Stomach (tissue), 9 donors: ENCODE data around the gene VARS2. TPM values are rescaled to one million over a fixed set of nuclear protein-coding genes. Genes with fewer than 3 reads are reported as not detected.

Experiments
- DNase-seq, 2 donors: peaks; one replicate each; pipeline versions ENCODE4 v3.0.0 to v3.0.0-alpha.2; 2013 to 2019
- H3K27ac ChIP-seq, 5 donors: fragments of 200-600 bp in 4 of 5; sonication (generic) in 4 of 5; one replicate each; pipeline ENCODE4 v1.5.1; 2013 to 2019; ENCODE audit warnings: mild to moderate bottlenecking in 1 of 5, moderate library complexity in 1 of 5
- H3K27me3 ChIP-seq, 3 donors: fragments of 200-600 bp; sonication (generic); one replicate each; pipeline ENCODE4 v1.5.1; 2017 to 2019; ENCODE audit warnings: mixed run types in 1 of 3
- H3K36me3 ChIP-seq, 4 donors: fragments of 200-600 bp; sonication (generic); 1 replicate in 3 of 4; 2 replicates in 1 of 4; pipeline ENCODE4 v1.5.1; 2016 to 2019
- H3K4me1 ChIP-seq, 4 donors: fragments of 200-600 bp; sonication (generic); one replicate each; pipeline ENCODE4 v1.5.1; 2016 to 2019
- H3K4me3 ChIP-seq, 4 donors: fragments of 200-600 bp; sonication (generic) in 3 of 4; one replicate each; pipeline ENCODE4 v1.5.1; 2016 to 2019; ENCODE audit warnings: mild to moderate bottlenecking in 1 of 4
- H3K9me3 ChIP-seq, 4 donors: fragments of 200-600 bp; sonication (generic); one replicate each; pipeline ENCODE4 v1.5.1; 2016 to 2019
- EP300 ChIP-seq: sonication (generic); formaldehyde crosslinking; IDR thresholded peaks from one replicate; pipeline ENCODE4 v1.6.1; 2017; ENCODE audit warnings: antibody characterized with exemption
- POLR2A ChIP-seq, 4 donors: fragments of 450-650 bp; IDR thresholded peaks; one replicate each; pipeline ENCODE4 v1.6.1; 2016; ENCODE audit warnings: antibody characterized with exemption in 4 of 4, control low read depth in 2 of 4, mild to moderate bottlenecking in 1 of 4, moderate library complexity in 1 of 4
- POLR2AphosphoS5 ChIP-seq, 3 donors: sonication (generic); formaldehyde crosslinking; IDR thresholded peaks; one replicate each; pipeline ENCODE4 v1.6.1; 2016; ENCODE audit warnings: antibody characterized with exemption in 3 of 3
- WGBS, 5 donors: extraction: QIAGEN DNeasy Blood & Tissue Kit in 3 of 5; methylation state at CpG; one replicate each; pipeline versions ENCODE4 v1.1.5 to v1.1.7; 2013 to 2018; 5-methylcytosine and 5-hydroxymethylcytosine counted together
- intact Hi-C: fragments of 100-400 bp; cut with DNase I; formaldehyde crosslinking; loops from one replicate; pipeline ENCODE4 v1.15.1; 2023; ENCODE audit warnings: low total_unique reads
- polyA plus RNA-seq, 3 donors: library from polyadenylated mRNA; stranded (reverse); fragments of 200-250 nt; gene quantifications; one replicate each; pipeline ENCODE4 v1.2.3, GENCODE V29; 2013
- total RNA-seq, 5 donors: library from RNA; depleted of rRNA; stranded (reverse); fragments of >200 nt; gene quantifications; one replicate each; pipeline versions ENCODE4 v1.1.0 to v1.2.3, GENCODE V29; 2014 to 2016
- TF ChIP-seq, protein P1 (sequence below), 7 experiments: fragments of 450-650 bp in 4 of 7; fragments of 200-600 bp in 3 of 7; sonication (generic) in 3 of 7; IDR thresholded peaks; one replicate each; pipeline ENCODE4 v1.5.1; 2016 to 2019; ENCODE audit warnings: antibody characterized with exemption in 7 of 7, control low read depth in 2 of 7, mild to moderate bottlenecking in 1 of 7
- donor health status: healthy with polysubstance abuse.
- donor health status: Bipolar disorder and iron deficiency.
- donor health status: healthy.

Gene VARS2
- total and polyA plus RNA-seq, 8 donors, result 1.2 to 61.6 (median 21.6) TPM

DNA sequence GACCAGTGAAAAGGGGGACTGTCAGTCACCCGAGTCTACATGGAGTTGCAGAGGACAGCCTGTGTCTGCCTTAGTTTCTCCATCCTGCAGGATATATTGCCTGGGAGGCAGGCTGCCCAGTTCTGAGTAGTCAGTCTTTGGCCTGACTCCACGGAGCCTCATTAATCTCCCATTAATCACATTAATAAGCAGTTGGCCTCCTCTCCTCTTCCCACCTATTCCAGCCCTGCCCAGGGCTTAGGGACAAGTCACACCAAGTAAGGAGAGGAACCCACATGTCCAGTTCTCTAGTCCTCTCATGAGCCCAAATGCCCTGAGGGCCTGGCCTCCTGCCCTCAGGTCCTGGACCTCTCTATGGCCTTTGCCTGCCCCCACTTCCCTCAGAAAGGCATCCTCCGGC, 25.4 kb downstream of the VARS2 start:
- peak; percentile 52 to 71 for DNase-seq
- Histone ChIP-seq H3K27ac (peak overlapping the region; percentile 20 to 73 (median 46)), H3K36me3 (no peaks in the 10 kb centered on the region), H3K27me3 (peaks cover 0 to 35% (median 0%) of the 10 kb centered on the region in 3 donors), H3K4me3 (no peak overlapping the region), H3K9me3 (no peaks in the 10 kb centered on the region), H3K4me1 (peaks cover 6 to 35% (median 30%) of the 10 kb centered on the region in 4 donors)
- intact Hi-C loops, result no loop called here
- WGBS, 5 donors, result 36 to 52% (median 48%) methylated on average over 3 of the region's 3 CpGs
- TF ChIP-seq EP300 (no peak), POLR2AphosphoS5 (IDR thresholded peaks at IDR 0.05) (peak in 2 of 3 donors; percentile 22 to 58), POLR2A (IDR thresholded peaks at IDR 0.05) (no peak)

DNA sequence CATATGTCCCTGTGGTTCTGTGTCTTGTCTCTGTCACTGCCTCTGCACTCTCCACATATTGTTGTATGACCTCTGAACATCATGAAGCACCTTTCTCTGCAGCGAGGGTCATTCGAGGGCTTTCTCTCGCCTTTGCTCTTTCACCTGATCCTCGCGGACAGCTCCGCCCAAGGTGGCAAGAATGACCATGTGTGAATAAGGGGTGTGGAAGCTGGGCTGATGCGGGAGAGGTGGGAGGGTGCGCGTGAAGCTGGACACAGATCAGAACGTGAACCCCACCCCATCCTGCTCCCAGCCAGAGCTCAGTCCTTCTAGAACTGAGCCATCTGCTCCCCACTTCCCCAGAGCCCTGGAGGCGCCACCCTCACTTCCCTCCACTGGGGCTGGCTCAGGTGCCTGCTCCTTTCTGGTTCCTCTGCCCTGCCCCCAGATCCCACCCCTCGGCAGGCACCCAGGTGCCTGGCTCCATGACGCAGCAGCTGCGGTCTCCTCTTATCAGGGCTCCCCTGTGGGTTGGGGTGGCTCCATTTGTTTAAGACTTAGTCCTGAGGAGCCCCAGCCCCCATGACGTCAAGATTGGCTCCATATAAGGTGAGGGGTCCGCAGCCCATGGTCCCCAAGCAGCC, 26.4 kb downstream of the VARS2 start, which contains the start of gene MUCL3:
Gene MUCL3, plus strand, starts transcription at position 613 of the 626 bp plus-strand sequence. CDS start 27 bp downstream, outside the sequence.
- intact Hi-C loops, result no loop called here
- H3K27me3 ChIP-seq, result peaks cover 0 to 42% (median 0%) of the 10 kb centered on the region in 3 donors
- 33 to 56% (median 41%) methylated on average over 16 of the region's 16 CpGs for WGBS, 5 donors
- H3K4me3 ChIP-seq, result peak within 1 kb of the TSS in 3 of 4 donors; percentile 15 to 23 (median 16)
- H3K4me1 ChIP-seq, result peaks cover 6 to 35% (median 30%) of the 10 kb centered on the region in 4 donors
- DNase-seq, result peak; percentile 62 to 75
- peak in 1 of 3 donors; percentile 37 for TF ChIP-seq POLR2AphosphoS5 (IDR thresholded peaks at IDR 0.05)
- TF ChIP-seq, protein P1, sequence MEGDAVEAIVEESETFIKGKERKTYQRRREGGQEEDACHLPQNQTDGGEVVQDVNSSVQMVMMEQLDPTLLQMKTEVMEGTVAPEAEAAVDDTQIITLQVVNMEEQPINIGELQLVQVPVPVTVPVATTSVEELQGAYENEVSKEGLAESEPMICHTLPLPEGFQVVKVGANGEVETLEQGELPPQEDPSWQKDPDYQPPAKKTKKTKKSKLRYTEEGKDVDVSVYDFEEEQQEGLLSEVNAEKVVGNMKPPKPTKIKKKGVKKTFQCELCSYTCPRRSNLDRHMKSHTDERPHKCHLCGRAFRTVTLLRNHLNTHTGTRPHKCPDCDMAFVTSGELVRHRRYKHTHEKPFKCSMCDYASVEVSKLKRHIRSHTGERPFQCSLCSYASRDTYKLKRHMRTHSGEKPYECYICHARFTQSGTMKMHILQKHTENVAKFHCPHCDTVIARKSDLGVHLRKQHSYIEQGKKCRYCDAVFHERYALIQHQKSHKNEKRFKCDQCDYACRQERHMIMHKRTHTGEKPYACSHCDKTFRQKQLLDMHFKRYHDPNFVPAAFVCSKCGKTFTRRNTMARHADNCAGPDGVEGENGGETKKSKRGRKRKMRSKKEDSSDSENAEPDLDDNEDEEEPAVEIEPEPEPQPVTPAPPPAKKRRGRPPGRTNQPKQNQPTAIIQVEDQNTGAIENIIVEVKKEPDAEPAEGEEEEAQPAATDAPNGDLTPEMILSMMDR (IDR thresholded peaks at IDR 0.05), result no peak
- H3K9me3 ChIP-seq, result no peaks in the 10 kb centered on the region
- H3K36me3 ChIP-seq, result no peaks in the 10 kb centered on the region
- peak within 1 kb of the TSS; percentile 35 to 73 (median 53) for H3K27ac ChIP-seq

DNA sequence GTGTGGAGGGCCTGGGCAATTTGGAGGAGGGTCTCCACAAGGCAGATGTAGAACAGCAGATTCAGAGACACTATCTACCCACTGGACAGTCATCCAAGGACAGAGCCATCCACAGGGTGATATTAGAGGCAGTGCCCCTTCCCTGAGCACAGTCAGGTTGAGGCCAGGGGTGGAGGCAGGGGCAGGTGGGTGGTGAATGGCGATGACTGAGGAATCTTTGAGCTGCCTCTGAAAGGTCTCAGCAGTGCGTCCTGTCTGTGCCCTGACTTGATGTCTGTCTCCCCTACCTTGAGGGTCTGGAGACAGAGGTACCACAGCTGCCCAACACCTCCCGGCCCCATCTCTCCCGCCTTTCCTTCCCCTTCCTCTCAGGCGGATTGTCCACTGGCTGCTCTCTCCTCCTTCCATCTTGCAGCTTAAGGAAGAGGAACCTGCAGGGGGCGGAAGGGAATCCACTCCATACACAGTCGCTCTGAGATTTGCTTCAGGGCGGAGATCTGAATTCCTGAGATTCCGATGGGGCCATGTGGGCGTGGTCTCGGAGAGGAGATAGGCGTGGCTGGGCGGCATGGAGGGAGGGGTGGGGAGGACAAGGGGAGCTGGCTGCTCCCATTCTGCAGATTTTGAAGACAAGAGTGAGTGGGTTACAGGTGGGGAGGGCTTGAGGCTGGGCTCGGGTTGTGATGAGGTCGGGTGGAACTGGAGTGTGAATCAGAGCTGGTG, 28.5 kb downstream of the VARS2 start:
- WGBS, 5 donors, result 5 to 18% (median 15%) methylated on average over 14 to 15 of the region's 15 CpGs
- peaks cover 6 to 35% (median 30%) of the 10 kb centered on the region in 4 donors for H3K4me1 ChIP-seq
- peak overlapping the region in 3 of 4 donors; percentile 16 to 23 (median 20) for H3K4me3 ChIP-seq
- peaks cover 0 to 42% (median 0%) of the 10 kb centered on the region in 3 donors for H3K27me3 ChIP-seq
- intact Hi-C loops, result no loop called here
- no peaks in the 10 kb centered on the region for H3K9me3 ChIP-seq
- DNase-seq, result peak; percentile 89
- TF ChIP-seq POLR2A (IDR thresholded peaks at IDR 0.05) (no peak), EP300 (no peak), POLR2AphosphoS5 (IDR thresholded peaks at IDR 0.05) (peak; percentile 10 to 53 (median 47))
- TF ChIP-seq, protein P1 (IDR thresholded peaks at IDR 0.05), result peak in 5 of 7 experiments; percentile 6 to 73 (median 54)
- no peaks in the 10 kb centered on the region for H3K36me3 ChIP-seq
- H3K27ac ChIP-seq, result peak overlapping the region; percentile 18 to 73 (median 34)

DNA sequence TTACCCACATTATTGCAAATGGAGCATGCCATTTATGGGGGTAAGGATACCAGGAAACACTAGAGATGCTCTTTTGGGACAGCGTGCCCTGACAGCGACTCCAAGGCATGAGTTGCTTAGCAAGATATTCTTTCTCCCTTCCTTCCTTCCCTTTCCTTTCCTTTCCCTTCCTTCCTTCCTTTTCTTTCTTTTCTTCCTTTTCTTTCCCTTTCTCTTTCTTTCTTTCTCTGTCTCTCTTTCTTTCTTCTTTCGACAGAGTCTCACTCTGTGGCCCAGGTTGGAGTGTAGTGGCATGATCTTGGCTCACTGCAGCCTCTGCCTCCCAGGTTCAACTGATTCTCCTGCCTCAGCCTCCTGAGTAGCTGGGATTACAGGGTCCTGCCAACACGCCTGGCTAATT, 30.0 kb downstream of the VARS2 start:
- Histone ChIP-seq H3K4me1 (peaks cover 6 to 34% (median 30%) of the 10 kb centered on the region in 4 donors), H3K27me3 (peaks cover 0 to 31% (median 0%) of the 10 kb centered on the region in 3 donors), H3K9me3 (no peaks in the 10 kb centered on the region), H3K27ac (no peak overlapping the region), H3K4me3 (no peak overlapping the region), H3K36me3 (peaks cover 0 to 4% (median 0%) of the 10 kb centered on the region in 4 donors)
- TF ChIP-seq EP300 (no peak), POLR2A (IDR thresholded peaks at IDR 0.05) (no peak), POLR2AphosphoS5 (IDR thresholded peaks at IDR 0.05) (no peak)
- TF ChIP-seq, protein P1 (IDR thresholded peaks at IDR 0.05), result no peak
- WGBS, 5 donors, result 85 to 98% (median 96%) methylated on average over 4 of the region's 4 CpGs
- intact Hi-C loops, result no loop called here
- DNase-seq, result no peak
